Measurements from ENCODE around the gene RBM15.

The RBM15 gene

GRCh38 chr1:110394493-110394820, 55.3 kb downstream of the RBM15 start:
- no peak for DNase-seq

Measured in nucleus accumbens (tissue), 56 donors.